Measurements from ENCODE around the gene RNU6-7. TPM values are rescaled to one million over a fixed set of nuclear protein-coding genes. Genes with fewer than 3 reads are reported as not detected.

RNU6-7 gene
- total RNA-seq, 1 experiment from 2014 or later = not detected

- H3K4ac ChIP-seq (ENCODE audit: low read depth, low read length) = no peak overlapping the region
- H3K56ac ChIP-seq (ENCODE audit: insufficient read length, low read depth, low read length) = no peak overlapping the region
- no peaks in the 10 kb centered on the region for H3K9me3 Mint-ChIP-seq
- no peaks in the 10 kb centered on the region for H3K27me3 ChIP-seq (ENCODE audit: insufficient read depth, low read length)
- no peaks in the 10 kb centered on the region for H4K20me1 ChIP-seq (ENCODE audit: control insufficient read depth, insufficient read depth, insufficient read length)
- H3K23ac ChIP-seq (ENCODE audit: insufficient read length, low read depth, low read length) = no peak overlapping the region
- no peak overlapping the region for H4K5ac ChIP-seq (ENCODE audit: insufficient read length, low read depth, low read length)
- TF ChIP-seq CTCF (conservative IDR thresholded peaks at IDR 0.05) = no peak
- no peak overlapping the region for H2BK12ac ChIP-seq (ENCODE audit: insufficient read length, low read depth, low read length)
- no peak overlapping the region for H2AK5ac ChIP-seq (ENCODE audit: insufficient read length, low read length)
- H3K23me2 ChIP-seq (ENCODE audit: insufficient read length, low read depth, low read length, poor library complexity, severe bottlenecking) = no peaks in the 10 kb centered on the region
- H2BK20ac ChIP-seq (ENCODE audit: low read depth, low read length, poor library complexity, severe bottlenecking) = no peak overlapping the region
- H3K27ac Mint-ChIP-seq = no peak overlapping the region
- no peak overlapping the region for H3K27ac ChIP-seq (ENCODE audit: insufficient read length, low read depth, low read length)
- no peaks in the 10 kb centered on the region for H3K36me3 Mint-ChIP-seq (ENCODE audit: insufficient read depth in 1 of 3, low read depth in 3 of 3)
- H3K9ac ChIP-seq (ENCODE audit: extremely low read depth, insufficient read length, low read length) = no peak overlapping the region
- H3K18ac ChIP-seq (ENCODE audit: insufficient read length, low read depth, low read length) = no peak overlapping the region
- no peak overlapping the region for H2BK15ac ChIP-seq (ENCODE audit: low read depth, low read length)
- no peak overlapping the region for H4K8ac ChIP-seq (replicated peaks; ENCODE audit: insufficient read length, low read depth, low read length)
- no peaks in the 10 kb centered on the region for H3K9me3 ChIP-seq (ENCODE audit: control insufficient read depth, low read depth, low read length)
- no peaks in the 10 kb centered on the region for H3K79me1 ChIP-seq (ENCODE audit: insufficient read depth, low read depth, low read length, poor library complexity, severe bottlenecking)
- H3T11ph ChIP-seq (ENCODE audit: low read length) = no peak overlapping the region
- no peak overlapping the region for H2BK5ac ChIP-seq (ENCODE audit: insufficient read length, low read length)
- H3K4me2 ChIP-seq (ENCODE audit: insufficient read depth, insufficient read length, low read length) = no peak overlapping the region
- no CpG with 5 or more reads among the region's 5 CpGs for WGBS (ENCODE audit: extremely low coverage, insufficient read length, low lambda C conversion rate)
- no peak overlapping the region for H2BK120ac ChIP-seq (ENCODE audit: low read depth, low read length, poor library complexity, severe bottlenecking)
- DNase-seq = no peak
- H3K4me3 Mint-ChIP-seq = no peak overlapping the region
- H3K79me2 ChIP-seq (ENCODE audit: insufficient read depth, low read length) = no peaks in the 10 kb centered on the region
- no peak overlapping the region for H3K14ac ChIP-seq (ENCODE audit: insufficient read depth, low read length)
- peaks cover 1% of the 10 kb centered on the region; the same call in 1 of the 2 replicates for H3K27me3 Mint-ChIP-seq (ENCODE audit: low read depth)
- no peak overlapping the region for H2AFZ ChIP-seq (ENCODE audit: low read length)
- H3K4me1 ChIP-seq (ENCODE audit: insufficient read depth, low read length) = no peaks in the 10 kb centered on the region
- no peaks in the 10 kb centered on the region for H3K4me1 Mint-ChIP-seq
- no peak overlapping the region for H4K91ac ChIP-seq (ENCODE audit: insufficient read length, low read depth, low read length)
Measured at GRCh38 chr14:32249371-32249770, 47.5 kb downstream of the RNU6-7 start.
